ENCODE measurements around the gene HOXA5.

The HOXA5 gene

DNA sequence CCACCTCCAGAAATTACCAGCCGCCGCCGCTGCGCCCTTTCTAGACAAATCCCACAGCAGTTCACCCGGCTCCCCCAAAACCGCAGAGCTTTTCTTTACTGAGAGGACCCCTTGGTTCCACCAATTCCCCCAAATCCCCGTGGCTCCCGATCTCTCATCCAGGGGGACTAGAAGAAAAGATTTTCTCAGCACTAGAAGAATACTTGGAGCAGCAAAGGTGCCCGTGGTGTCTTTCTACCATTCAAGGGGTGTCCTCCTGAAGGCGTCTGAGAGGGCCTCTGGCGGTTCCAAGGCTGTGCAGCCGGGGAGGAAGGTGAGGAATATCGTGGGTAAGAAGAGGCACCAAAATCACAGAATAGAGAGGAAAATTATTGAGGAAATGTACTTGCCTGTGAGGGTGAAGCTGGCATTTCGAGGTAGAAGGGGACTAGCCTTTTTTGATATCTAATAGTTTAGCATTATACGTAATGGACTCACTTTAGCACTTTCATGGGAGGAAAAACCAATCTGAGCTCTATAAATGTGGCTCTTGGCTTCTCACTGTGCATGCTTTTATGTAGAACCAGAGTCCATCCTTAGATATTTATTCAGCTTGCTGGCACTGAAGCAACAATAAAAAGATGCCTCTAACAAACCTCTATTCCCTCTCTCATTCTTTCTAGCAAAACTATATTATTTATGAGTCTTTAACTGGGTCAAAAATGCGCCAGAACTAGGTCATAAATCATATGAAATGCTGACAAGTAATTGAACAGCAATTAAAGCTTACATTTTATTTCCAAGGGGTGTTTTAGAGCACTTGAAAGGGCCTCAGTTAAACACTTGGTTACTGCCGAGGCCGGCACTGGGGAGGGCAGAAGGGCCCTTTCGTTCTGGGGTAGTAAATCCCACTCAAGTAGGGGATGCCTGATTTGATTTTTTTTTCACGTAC, 27.2 kb downstream of the HOXA5 start:
- no peak for DNase-seq

- no peak for DNase-seq
These were observed 28.1 kb downstream of the HOXA5 start for GRCh38 chr7:27115221-27116026.

- DNase-seq, result no peak
These were observed 28.6 kb downstream of the HOXA5 start for GRCh38 chr7:27114881-27115220.

DNA sequence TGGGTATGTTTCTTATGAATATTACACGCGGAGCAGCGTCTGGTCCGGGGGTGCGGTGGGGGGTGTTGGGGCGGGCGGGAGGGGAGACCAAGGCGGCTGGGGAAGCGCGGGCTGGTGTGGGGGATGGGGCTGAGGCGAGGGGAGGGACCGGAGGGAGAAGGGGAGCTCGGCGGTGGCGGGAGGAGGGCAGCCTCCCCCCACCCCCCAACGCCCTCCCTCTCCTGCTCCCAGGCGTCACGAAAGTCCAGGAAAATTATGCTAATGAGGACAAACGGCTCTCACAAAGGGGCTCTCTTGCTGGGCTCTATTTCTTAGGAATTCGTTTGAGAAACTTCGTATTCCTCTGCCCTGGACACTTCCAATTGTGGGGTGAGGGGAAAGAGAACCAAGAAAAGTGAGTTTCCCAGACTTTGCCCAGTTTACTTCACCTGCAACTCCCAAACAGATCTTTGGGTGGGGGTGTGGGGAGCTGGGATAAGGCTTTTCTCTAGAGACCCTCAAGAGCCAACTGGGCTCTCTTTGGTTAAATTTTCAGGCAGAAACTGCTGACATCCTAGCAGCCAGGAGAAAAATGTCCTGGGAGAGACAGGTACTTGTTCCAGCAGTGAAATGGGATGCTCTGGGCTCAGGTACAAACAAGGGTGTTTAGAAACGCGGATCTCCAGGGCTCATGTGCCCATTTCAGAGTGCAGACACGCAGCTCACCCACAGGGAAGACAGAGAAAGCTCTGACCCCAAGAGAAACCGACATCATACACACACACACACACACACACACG, 29.3 kb downstream of the HOXA5 start:
- DNase-seq, result no peak

DNA sequence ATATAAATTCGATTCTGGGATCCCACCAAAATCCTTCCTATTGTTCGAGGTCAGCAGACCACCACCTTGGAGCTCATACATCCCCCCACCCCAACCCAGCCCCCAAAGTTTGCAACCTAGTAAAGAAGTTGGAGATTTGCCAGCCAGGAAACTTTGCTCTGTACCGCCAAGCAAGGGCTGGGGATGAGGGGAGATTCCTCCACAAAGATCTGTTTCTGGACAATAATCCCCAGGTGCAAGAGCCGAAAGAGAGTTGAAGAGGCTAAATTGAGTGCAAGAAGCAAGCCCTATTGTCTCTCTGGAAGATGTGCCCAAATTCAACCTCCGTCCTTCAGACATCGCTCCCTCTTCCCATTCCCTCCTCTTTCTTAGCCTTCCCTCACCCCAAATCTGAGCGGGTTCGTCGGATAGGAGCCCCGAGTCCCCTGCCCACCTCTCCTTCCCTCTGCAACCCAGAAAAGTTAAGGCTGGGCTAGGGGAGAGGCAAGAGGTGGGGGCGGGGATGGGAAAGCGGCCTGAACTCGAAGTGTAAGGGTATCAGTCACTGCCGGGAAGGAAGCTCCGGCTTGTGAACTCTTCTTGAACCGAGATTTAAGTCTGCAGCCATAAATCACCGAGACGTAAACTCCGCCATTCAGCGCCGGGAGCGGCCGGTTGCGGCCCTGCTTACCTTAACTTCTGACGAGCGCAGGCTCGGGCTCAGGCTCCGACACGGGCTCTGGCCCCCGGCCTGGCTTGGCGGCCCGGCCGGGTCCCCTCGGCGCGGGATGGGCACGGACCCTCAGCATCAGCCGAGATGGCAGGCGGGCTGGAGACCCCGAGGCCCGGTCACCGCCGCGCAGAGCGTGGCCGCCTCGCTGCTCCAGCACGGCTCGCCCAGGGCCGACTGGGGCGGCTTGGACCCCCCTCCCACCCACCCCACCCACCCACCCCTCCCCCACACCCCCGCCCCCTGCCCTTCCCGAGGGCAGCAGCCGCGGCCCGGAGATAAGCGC, 30.2 kb downstream of the HOXA5 start:
- DNase-seq, result no peak

GRCh38 chr7:27112361-27112760, 31.1 kb downstream of the HOXA5 start:
- DNase-seq, result no peak

DNA sequence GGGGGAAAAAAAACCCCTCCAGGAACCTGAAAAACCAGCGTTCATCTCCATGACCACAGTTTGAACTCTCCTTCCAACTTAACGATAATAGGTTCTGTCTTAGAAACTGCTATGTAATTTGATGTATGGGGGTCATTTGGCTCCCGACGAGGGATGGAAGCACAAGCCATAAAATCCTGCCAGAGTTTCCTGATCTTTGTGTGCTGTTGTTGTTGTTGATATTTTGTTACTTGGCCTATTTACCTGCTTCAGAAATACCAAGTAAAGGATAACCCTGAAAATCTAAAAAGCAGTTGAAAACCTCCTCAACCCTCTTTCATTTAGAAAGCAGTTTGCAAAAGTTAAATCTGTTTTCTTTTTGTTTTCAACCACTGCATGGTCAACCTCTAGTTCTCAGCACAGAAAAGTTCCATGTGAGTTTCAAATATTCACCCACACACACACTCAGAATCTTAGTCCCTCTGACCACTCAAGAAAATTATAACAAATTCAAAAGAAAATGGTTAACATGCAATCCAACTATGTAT, 31.7 kb downstream of the HOXA5 start:
- no peak for DNase-seq

GRCh38 chr7:27111042-27111750, 32.3 kb downstream of the HOXA5 start:
- DNase-seq, result no peak

DNA sequence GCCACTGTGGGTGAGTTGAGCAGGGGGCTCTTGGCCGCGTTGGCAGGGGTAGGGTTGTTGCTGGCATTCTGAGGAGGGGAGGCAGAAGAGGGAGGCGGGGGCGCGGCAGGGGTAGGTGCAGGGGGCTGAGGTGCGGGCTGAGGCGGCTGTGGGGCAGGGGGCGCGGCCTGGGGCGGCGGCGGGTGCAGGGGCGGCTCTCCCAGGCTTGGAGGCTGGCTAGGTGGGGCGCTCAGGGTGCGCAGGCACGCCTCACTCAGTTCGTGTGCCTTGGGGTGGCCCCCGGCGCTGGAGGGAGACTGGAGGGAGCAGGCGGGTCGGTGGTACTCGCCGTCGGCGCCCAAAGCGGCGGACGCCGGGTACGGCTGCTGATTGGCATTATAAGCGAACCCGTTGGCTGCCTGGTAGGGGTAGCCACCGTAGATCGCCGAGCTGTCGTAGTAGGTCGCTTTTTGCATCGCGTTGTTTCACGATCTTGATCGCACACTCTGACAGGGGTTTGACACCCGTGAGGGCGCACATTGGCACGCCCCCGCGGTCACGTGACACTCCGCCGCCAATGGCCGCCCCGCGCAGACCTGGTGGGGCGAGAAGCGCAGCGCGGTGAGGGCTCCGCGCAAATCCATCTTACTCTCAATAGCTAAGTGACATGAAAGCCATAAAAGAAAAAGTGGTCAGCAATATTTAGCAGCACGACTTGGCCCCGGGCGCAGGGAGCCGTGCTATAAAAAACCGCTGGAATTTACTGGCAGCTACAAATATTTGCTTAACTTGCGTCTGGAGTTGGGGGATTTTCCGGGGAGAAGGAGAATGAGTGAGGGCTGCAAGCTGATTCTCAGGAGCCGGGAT, 33.1 kb downstream of the HOXA5 start:
- no peak for DNase-seq

DNA sequence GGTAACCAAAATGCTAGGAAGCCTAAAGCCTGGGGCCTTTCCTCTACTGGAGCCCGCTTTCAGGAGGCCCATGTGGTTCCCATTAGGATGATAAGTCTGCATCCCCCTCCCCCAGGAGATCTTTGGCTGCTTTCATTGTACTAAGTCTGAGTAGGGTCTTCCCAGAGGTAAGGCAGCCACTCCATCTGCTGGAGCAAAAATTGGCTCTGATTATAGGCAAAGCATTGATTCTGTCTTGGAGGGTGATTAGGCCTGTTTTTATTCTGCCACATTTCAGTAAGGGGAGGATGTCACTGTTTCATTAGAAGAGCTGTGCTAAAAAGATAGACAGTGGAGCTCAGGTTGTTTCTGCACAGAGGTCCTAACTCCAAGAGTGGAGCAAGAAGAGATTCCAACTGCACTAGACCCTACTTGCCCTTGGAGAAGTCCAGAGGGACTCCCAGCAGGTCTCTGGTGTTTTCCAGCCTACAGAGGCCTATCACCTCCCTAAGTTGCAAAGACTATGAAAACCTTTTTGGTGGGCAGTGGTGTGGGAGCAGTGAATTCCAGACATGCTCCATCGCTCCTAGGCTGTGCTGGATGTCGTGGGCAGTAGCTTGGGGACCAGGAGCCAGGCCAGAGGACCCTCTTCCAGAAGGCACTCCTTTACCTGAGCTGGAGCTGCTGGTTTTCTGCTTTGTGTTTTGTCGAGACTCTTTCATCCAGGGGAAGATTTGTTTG, 33.9 kb downstream of the HOXA5 start:
- no peak for DNase-seq

DNA sequence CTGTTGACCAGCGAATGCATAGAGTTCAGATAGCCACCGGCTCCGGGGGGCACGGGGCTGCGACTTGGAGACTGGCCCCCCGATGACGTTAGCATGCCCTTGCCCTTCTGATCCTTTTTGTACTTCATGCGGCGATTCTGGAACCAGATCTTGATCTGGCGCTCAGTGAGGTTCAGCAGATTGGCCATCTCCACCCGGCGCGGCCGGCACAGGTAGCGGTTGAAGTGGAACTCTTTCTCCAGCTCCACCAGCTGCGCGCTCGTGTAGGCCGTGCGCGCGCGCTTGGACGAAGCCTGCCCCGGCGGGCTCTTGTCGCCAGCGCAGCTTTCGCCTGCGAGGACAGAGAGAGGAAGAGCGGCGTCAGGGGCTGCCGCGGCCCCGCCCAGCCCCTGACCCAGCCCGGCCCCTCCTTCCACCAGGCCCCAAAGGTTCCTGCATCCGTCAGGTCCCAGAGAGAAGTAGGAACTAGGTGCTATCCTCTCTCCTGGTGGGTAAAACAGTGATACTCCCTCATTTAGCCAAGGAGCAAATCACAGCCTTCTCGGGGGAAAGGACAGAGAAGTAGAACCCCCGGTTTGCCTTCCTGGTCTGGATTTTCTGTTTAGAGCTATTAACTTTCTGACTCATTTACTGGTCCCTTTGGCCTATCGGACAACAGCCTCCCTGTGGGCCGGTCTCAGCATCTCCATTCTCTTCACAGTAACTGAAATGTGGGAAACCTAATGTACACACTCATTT, 34.9 kb downstream of the HOXA5 start:
- DNase-seq, result no peak

DNA sequence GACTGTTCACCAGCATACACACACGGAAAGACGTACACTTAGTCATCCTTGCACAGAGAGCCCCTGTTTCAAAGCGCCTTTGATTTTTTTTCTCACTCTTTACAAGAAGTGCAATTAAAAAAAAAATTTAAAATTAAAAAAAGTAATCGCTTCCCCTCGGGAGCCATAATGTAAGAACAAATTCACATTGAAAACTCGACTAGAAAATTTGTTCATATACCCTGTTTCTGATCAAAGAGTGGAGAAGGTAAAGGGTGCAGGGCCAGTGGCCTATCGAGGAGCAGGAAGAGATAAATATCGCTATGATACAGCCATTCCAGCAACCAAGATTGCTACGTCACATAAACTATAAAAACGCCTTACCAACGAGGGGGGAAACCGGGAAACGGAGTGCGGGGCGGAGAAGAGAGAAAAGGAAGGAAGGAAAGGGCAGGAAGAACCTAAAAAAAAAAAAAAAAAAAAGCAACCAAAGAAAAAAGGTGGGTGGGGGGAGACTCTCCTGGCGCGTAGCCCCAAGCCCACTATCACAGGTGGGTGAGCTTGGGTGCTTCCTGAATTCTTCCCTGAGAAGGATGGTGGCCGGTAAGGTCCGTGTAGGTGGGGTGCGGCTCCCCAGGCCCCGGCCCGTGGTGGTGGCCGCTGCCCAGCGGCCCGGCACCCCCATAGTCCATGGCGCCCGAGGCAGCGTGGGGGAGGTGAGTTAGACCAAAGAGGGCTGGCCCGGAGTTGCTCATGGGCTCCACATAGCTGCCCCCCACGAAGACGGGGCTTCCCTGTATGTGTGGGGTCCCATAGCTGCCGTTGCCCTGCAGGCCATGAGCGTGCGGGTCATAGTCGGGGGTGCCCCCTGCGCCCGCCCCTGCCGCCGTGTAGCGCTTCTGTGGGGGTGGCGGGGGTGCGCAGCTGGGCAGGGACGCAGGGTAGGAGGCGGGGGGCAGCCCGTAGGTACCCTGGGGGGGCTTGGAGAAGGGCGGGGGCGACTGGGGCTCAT, 35.8 kb downstream of the HOXA5 start:
- DNase-seq, result no peak

DNA sequence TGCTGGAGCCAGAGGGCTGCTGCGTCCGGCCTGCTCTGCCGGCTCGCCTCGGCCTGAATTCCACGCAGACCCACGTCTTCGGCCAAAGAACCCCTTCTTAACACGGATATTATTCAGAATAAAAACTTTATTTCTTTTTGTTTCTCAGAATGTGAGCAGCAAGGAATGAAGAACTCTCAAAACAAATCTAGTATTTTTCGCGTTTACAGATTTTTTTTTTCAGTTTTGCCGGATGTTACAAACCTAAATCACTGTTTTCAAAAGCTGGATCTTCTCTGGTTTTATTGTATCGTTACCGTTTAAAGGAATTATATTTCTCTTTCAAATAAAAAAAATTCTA, 36.6 kb downstream of the HOXA5 start:
- no peak for DNase-seq

DNA sequence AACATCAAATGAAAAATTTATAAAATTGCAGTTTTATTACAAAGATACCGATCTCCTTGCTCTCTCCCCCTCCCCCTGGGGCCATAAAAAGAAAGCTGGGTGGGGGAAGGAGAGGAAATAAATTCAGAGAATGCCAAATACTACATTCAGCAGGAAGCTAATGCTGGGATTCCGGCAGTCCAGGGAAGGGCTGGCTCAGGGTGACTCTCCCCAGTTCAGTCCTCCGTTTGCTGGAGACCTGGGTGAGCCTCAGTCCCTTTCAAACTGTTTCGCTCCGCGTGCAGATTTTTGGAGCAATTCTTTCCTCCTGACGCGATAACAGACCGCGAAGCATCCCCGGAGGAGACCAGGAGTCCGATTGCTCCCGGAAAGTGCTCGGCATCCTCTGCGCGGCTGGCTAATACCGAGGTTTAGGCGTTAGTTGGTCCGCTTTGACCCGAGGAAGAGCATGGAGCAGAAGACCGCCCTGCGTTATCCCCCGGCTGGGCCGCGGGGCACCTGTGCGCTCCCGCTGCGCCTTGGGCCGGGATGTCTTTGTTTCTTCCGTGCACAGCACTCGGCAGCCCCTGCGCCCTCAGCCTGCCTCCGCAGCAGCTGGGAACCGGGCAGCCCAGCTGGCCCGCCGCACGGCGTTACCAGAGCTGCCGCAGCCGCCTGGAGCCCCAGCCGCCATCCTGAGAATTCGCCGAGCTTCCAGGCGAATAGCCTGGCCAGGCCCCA, 37.1 kb downstream of the HOXA5 start:
- DNase-seq, result no peak

- no peak for DNase-seq
These were observed 38.0 kb downstream of the HOXA5 start for GRCh38 chr7:27105301-27106031.
